GM18951 (cell line): Measurements from ENCODE around the gene QRICH2.
"Not testable (repeated sequence)": the region's sequence is repeated elsewhere in the genome, so short reads cannot be mapped to it uniquely, and the experiment has no call there.

Experiments used
- POLR2A ChIP-seq: IDR thresholded peaks from 4 replicates; pipeline ENCODE4 v1.6.1; 2011; ENCODE audit warnings: mild to moderate bottlenecking; ENCODE audit not compliant: insufficient read length, insufficient read depth; ENCODE audit errors: extremely low read depth
- in situ Hi-C: fragments of 300-500 bp; cut with MboI; formaldehyde crosslinking; loops from one replicate; pipeline ENCODE4 v1.12.0; 2022; ENCODE audit warnings: low sequenced_read_pairs, mixed read lengths, inconsistent platforms; ENCODE audit not compliant: unreplicated experiment

The QRICH2 gene

GRCh38 chr17:76264755-76265623 is 43.1 kb downstream of the QRICH2 start, which contains the start of gene UBALD2:
Gene UBALD2, plus strand, starts transcription at chr17:76265348. Its CDS starts 158 bp downstream, at chr17:76265506.
- in situ Hi-C loops = no loop called here
- peak; percentile 96 for TF ChIP-seq POLR2A

DNA sequence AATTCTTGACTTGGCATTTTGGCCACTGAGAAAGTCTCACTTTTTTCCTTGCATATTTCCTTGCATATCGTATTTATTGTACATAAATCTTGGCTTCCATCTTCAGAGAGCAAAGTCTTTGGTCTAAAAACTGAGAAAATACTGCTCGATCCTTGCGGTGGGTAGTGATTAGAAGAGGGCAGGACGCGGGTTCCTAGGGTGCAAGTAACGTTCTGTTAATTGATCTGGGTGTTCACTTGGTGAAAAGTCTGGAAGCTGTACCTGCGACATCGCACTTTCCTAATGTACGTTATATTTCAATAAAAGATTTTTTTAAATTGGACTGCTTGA is 43.7 kb downstream of the QRICH2 start:
- no peak for TF ChIP-seq POLR2A
- in situ Hi-C loops = no loop called here

GRCh38 chr17:76263896-76264295 is 44.2 kb downstream of the QRICH2 start:
- in situ Hi-C loops = no loop called here
- no peak for TF ChIP-seq POLR2A

DNA sequence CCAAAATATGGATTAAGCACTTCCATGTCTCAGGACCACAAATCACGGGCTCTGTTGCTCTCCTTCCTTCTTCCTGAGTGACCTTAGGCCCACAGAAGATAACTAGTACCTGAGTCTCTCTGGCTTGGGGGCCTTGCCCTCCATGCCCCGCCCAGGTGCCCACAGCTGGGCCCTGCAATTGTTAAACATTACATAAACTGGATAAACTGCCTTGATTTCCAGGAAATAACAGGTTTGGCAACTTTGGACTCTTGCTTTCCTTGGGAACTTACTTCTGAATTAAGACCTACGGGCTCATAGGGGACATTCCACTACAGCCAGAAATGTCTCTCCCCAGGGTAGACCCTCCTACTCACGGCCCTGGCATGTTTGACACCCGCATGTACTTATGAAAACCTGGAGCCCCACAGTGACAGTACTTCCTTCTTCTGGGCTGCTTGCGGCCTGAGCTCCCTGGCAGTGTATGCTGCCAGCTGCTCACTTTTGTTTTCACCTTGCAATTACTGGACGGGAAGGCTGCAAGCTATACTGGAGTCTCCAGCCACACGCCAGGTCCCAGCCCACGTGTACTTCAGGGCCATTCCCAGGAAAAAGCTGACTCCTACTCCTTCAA is 45.2 kb downstream of the QRICH2 start:
- in situ Hi-C loops = no loop called here
- peak; percentile 48 for TF ChIP-seq POLR2A

GRCh38 chr17:76261421-76262215 is 46.5 kb downstream of the QRICH2 start:
- TF ChIP-seq POLR2A = peak; percentile 30
- in situ Hi-C loops = no loop called here

GRCh38 chr17:76260669-76261068 is 47.4 kb downstream of the QRICH2 start:
- in situ Hi-C loops = no loop called here
- peak; percentile 46 for TF ChIP-seq POLR2A

DNA sequence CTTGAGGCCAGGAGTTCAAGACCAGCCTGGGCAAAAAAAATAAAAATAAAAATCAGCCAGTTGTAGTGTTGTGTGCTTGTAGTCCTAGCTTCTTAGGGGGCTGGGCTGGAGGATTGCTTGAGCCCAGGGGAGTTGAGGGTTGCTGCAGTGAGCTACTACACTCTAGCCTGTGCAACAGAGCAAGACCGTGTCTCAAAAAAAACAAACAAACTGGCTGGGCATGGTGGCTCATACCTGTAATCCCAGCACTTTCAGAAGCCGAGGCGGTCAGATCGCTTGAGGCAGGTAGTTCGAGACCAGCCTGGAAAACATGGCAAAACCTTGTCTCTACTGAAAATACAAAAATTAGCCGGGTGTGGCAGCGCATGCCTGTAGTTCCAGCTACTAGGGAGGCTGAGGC is 47.9 kb downstream of the QRICH2 start:
- TF ChIP-seq POLR2A = no peak
- in situ Hi-C loops = no loop called here

DNA sequence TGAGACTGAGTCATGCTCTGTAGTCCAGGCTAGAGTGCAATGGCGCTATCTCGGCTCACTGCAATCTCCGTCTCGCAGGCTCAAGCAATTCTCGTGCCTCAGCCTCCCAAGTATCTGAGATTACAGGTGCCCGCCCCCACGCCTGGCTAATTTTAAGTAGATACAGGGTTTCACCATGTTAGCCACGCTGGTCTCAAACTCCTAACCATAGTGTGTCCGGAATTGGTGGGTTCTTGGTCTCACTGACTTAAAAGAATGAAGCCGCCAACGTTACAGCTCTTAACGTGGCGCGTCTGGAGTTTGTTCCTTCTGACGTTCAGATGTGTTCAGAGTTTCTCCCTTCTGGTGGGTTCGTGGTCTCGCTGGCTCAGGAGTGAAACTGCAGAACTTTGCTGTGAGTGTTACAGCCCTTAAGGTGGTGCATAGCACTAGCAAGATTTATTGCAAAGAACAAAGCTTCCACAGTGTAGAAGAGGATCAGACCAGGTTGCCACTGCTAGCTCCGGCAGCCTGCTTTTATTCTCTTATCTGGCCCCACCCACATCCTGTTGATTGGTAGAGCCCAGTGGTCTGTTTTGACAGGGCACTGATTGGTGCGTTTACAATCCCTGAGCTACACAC is 51.5 kb downstream of the QRICH2 start:
- in situ Hi-C loops = not testable (repeated sequence)

DNA sequence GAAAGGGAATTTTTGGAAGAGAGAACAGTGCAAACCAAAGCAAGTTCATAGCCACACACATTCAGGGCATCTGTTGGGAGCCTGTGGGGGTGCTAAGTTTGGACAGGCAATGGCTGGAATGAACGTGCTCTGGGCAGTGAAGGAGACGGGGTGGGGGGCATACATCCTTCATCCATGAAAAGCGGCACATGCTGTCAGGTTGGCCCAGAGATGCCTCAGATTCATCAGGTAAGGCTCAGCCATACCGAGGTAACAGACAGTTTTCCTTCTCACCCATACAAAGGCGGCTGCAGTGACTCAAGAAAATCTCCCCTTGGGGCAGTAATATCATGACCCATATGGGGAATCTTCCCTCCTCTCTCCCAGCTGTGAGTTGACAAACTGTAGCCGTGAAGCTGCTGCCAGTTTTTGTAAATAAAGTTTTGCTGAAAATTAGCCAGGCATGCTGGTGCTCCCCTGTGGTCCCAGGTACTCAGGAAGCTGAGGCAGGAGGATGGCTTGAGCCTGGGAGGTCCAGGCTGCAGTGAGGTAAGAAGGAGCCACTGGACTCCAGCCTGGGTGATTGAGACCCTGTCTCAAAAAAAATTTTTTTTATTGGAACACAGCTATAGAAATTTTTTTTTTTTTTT is 52.2 kb downstream of the QRICH2 start:
- no peak for TF ChIP-seq POLR2A
- in situ Hi-C loops = no loop called here

GRCh38 chr17:76254275-76254674 is 53.8 kb downstream of the QRICH2 start:
- TF ChIP-seq POLR2A = no peak
- in situ Hi-C loops = no loop called here

GRCh38 chr17:76253841-76254240 is 54.2 kb downstream of the QRICH2 start:
- in situ Hi-C loops = no loop called here
- no peak for TF ChIP-seq POLR2A

DNA sequence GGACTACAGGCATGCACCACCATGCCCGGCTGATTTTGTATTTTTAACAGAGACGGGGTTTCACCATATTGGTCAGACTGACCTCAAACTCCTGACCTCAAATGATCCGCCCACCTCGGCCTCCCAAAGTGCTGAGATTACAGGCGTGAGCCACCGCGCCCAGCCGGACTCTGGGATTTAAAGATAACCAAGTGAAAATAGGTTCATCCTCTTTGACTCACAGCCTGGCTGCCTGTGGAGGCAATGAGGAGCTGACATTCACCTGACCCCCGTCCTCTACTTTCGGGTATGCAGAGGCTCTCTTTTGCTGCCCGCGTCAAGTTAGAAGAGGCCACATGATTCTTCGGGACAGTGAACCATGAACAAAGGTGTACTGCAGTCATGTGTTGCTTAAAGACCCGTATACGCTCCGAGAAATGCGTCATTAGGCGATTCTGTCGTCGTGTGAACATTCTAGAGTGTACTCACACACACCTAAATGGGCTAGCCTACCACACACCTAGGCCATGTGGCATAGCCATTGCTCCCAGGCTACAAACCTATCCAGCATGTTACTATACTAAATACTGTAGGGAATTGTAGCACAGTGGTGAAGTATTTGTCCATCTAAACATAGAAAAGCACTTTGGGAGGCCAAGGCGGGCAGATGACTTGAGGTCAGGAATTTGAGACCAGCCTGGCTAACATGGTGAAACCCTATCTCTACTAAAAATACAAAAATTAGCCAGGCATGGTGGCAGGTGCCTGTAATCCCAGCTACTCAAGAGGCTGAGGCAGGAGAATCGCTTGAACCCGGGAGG is 54.9 kb downstream of the QRICH2 start:
- in situ Hi-C loops = not testable (repeated sequence)
